HepG2 (cell line): ENCODE results near the gene ENTHD1. TPM values are rescaled to one million over a fixed set of nuclear protein-coding genes. Genes with fewer than 3 reads are reported as not detected.

Experiments
- ATAC-seq: fragments of 200-7000 bp; cut with Tn5 transposase; 3 replicates; pipeline ENCODE4 v1.9.1; 2020; ENCODE audit warnings: mild to moderate bottlenecking, moderate library complexity
- BruUV-seq: library from RNA; stranded (reverse); fragments of 400-500 nt; replicated peaks from 2 replicates; lab custom pipeline; 2021; lab: Mats Ljungman, UMichigan
- CTCF ChIA-PET: fragments of 300-600 bp; formaldehyde crosslinking; extraction: SDS; loops from one replicate; lab custom pipeline; 2021; ENCODE audit warnings: low total read pairs, inconsistent platforms, low intra/inter-chr PET ratio; lab: Yijun Ruan, JAX
- POLR2A ChIA-PET: fragments of 350-600 bp; sonication (Branson Sonifier 250); formaldehyde crosslinking; loops from one replicate; lab custom pipeline; 2020; ENCODE audit warnings: antibody characterized with exemption, inconsistent platforms; lab: Yijun Ruan, JAX
- DNase-seq: peaks from one replicate; pipeline ENCODE4 v3.0.0-alpha.2; 2015; ENCODE audit warnings: low spot score
- FAIRE-seq: peaks from 3 replicates; lab custom pipeline; 2011; peaks lifted over from hg19 to GRCh38; lab: Jason Lieb, UNC
- H2AFZ ChIP-seq: one replicate; pipeline ENCODE4 v1.6.1; 2011; ENCODE audit warnings: low read length, inconsistent platforms
- H3K27ac ChIP-seq: fragments of 300-600 bp; 3 replicates; pipeline ENCODE4 v1.8.0; 2011; ENCODE audit warnings: mixed run types, mild to moderate bottlenecking, mixed read lengths, low read length, inconsistent platforms; ENCODE audit not compliant: insufficient read depth; ENCODE audit errors: extremely low read length
- H3K27me3 ChIP-seq, 2 experiments: fragments of 200-600 bp in 1 of 2; 2 replicates in 1 of 2; 3 replicates in 1 of 2; pipeline versions ENCODE4 v1.6.0 to v1.8.0; 2011; ENCODE audit warnings: low read length in 2 of 2, mild to moderate bottlenecking in 2 of 2, moderate library complexity in 2 of 2, inconsistent platforms in 1 of 2; ENCODE audit not compliant: insufficient read depth in 2 of 2, control insufficient read depth in 1 of 2
- H3K36me3 ChIP-seq, 2 experiments: fragments of 200-600 bp in 1 of 2; replicated peaks in 1 of 2; 2 replicates in 1 of 2; 3 replicates in 1 of 2; pipeline versions ENCODE4 v1.5.1 to v1.8.0; 2011; ENCODE audit warnings: low read length in 2 of 2, inconsistent platforms in 1 of 2; ENCODE audit not compliant: insufficient read depth in 2 of 2, control insufficient read depth in 1 of 2
- H3K4me1 ChIP-seq: 2 replicates; pipeline ENCODE4 v1.5.1; 2012; ENCODE audit warnings: low read length, inconsistent platforms; ENCODE audit not compliant: insufficient read depth
- H3K4me2 ChIP-seq: 2 replicates; pipeline ENCODE4 v1.6.0; 2011; ENCODE audit warnings: low read depth, low read length, inconsistent platforms
- H3K4me3 ChIP-seq, 3 experiments: fragments of 200-600 bp in 1 of 3; sonication (generic), shearing (Covaris generic) in 1 of 3; replicated peaks in 1 of 3; 2 replicates each; pipeline ENCODE4 v1.5.1; 2011 to 2016; ENCODE audit warnings: low read length in 3 of 3, inconsistent platforms in 2 of 3, low read depth in 2 of 3, mild to moderate bottlenecking in 2 of 3, control low read depth in 1 of 3, mixed read lengths in 1 of 3; ENCODE audit not compliant: insufficient read depth in 1 of 3
- H3K79me2 ChIP-seq: one replicate; pipeline ENCODE4 v1.6.1; 2011; ENCODE audit warnings: low read length, inconsistent platforms; ENCODE audit not compliant: insufficient read depth
- H3K9ac ChIP-seq: 2 replicates; pipeline ENCODE4 v1.6.0; 2011; ENCODE audit warnings: mild to moderate bottlenecking, low read depth, low read length, inconsistent platforms; ENCODE audit not compliant: insufficient read depth
- H3K9me3 ChIP-seq: 2 replicates; pipeline ENCODE4 v1.5.1; 2012; ENCODE audit warnings: mild to moderate bottlenecking, low read length
- H4K20me1 ChIP-seq: 2 replicates; pipeline ENCODE4 v1.6.0; 2011; ENCODE audit warnings: inconsistent platforms, mild to moderate bottlenecking, low read length, moderate library complexity; ENCODE audit not compliant: insufficient read depth
- FOXA3 ChIP-seq: IDR thresholded peaks from 2 replicates; pipeline ENCODE4 v1.6.1; 2016; ENCODE audit warnings: missing genetic modification reagents, missing compliant biosample characterization
- FOXP1 ChIP-seq, 2 experiments: fragments of 450-650 bp in 1 of 2; IDR thresholded peaks; 2 replicates each; pipeline ENCODE4 v1.6.1; 2017 to 2018; ENCODE audit warnings: antibody characterized with exemption in 1 of 2
- GZF1 ChIP-seq: sonication (generic); formaldehyde crosslinking; IDR thresholded peaks from 2 replicates; pipeline ENCODE4 v1.5.1; 2020; ENCODE audit warnings: mild to moderate bottlenecking, missing genetic modification reagents
- NCOA2 ChIP-seq: sonication (generic); formaldehyde crosslinking; IDR thresholded peaks from 2 replicates; pipeline ENCODE4 v1.8.0; 2022; ENCODE audit warnings: inconsistent platforms
- NFE2L1 ChIP-seq: sonication (generic); formaldehyde crosslinking; IDR thresholded peaks from 2 replicates; pipeline ENCODE4 v1.4.0; 2020; ENCODE audit warnings: missing genetic modification reagents, mild to moderate bottlenecking, borderline replicate concordance
- RARA ChIP-seq: IDR thresholded peaks from 2 replicates; pipeline ENCODE4 v1.6.1; 2016; ENCODE audit warnings: missing genetic modification reagents, missing compliant biosample characterization
- SOX5 ChIP-seq: IDR thresholded peaks from 2 replicates; pipeline ENCODE4 v1.6.1; 2016; ENCODE audit warnings: borderline replicate concordance
- UBTF ChIP-seq: sonication (generic); formaldehyde crosslinking; IDR thresholded peaks from 2 replicates; pipeline ENCODE4 v1.4.0; 2020; ENCODE audit warnings: mild to moderate bottlenecking, missing genetic modification reagents
- ZBTB25 ChIP-seq: IDR thresholded peaks from 2 replicates; pipeline ENCODE4 v1.6.1; 2018; ENCODE audit warnings: missing genetic modification reagents
- ZNF570 ChIP-seq: sonication (generic); formaldehyde crosslinking; IDR thresholded peaks from 2 replicates; pipeline ENCODE4 v1.4.0; 2020; ENCODE audit warnings: mild to moderate bottlenecking, missing genetic modification reagents, borderline replicate concordance
- WGBS: methylation state at CpG from one replicate; pipeline ENCODE4 v1.1.6; 2017; ENCODE audit warnings: low lambda C conversion rate; 5-methylcytosine and 5-hydroxymethylcytosine counted together
- in situ Hi-C: cut with HindIII; loops from 2 replicates; pipeline ENCODE4 v1.10.0; 2017; ENCODE audit warnings: low pct_unique_long_range_greater_than_20kb; ENCODE audit not compliant: extremely low pct_ligation_motif_present
- intact Hi-C: fragments of 100-400 bp; cut with micrococcal nuclease; formaldehyde crosslinking; loops from one replicate; pipeline ENCODE4 v1.10.0; 2022; ENCODE audit not compliant: unreplicated experiment
- polyA plus RNA-seq, 8 experiments: library from polyadenylated mRNA; depleted of rRNA in 3 of 8; stranded (reverse) in 7 of 8; unstranded in 1 of 8; fragments of >200 nt; fragmentation: Illumina TruSeq in 4 of 8; extraction: Trizol in 4 of 8; gene quantifications; 2 replicates each; pipeline versions ENCODE4 v1.2.1 to v1.2.3, GENCODE V29; 2011 to 2016; ENCODE audit warnings: low read depth in 4 of 8, missing spikeins in 1 of 8, mixed read lengths in 1 of 8; ENCODE audit not compliant: insufficient read depth in 1 of 8
- total RNA-seq, 5 experiments: library from RNA; depleted of rRNA; stranded (reverse); fragments of >200 nt; fragmentation: Illumina TruSeq; extraction: Trizol; gene quantifications; 2 replicates each; pipeline ENCODE4 v1.2.3, GENCODE V29; 2016; ENCODE audit warnings: low read depth in 1 of 5
- TF ChIP-seq, protein P1 (sequence below): IDR thresholded peaks from 2 replicates; pipeline ENCODE4 v1.6.1; 2016; ENCODE audit warnings: low read depth, missing genetic modification reagents, missing compliant biosample characterization
- TF ChIP-seq, protein P2 (sequence below): sonication (generic); formaldehyde crosslinking; IDR thresholded peaks from 2 replicates; pipeline ENCODE4 v1.5.0; 2020; ENCODE audit warnings: missing genetic modification reagents

Gene ENTHD1
- total and polyA plus RNA-seq, 2 of the 13 experiments (the other 11 are each of a cell fraction or from before 2014, with no cell fraction given), result not detected

- TF ChIP-seq, protein P1, sequence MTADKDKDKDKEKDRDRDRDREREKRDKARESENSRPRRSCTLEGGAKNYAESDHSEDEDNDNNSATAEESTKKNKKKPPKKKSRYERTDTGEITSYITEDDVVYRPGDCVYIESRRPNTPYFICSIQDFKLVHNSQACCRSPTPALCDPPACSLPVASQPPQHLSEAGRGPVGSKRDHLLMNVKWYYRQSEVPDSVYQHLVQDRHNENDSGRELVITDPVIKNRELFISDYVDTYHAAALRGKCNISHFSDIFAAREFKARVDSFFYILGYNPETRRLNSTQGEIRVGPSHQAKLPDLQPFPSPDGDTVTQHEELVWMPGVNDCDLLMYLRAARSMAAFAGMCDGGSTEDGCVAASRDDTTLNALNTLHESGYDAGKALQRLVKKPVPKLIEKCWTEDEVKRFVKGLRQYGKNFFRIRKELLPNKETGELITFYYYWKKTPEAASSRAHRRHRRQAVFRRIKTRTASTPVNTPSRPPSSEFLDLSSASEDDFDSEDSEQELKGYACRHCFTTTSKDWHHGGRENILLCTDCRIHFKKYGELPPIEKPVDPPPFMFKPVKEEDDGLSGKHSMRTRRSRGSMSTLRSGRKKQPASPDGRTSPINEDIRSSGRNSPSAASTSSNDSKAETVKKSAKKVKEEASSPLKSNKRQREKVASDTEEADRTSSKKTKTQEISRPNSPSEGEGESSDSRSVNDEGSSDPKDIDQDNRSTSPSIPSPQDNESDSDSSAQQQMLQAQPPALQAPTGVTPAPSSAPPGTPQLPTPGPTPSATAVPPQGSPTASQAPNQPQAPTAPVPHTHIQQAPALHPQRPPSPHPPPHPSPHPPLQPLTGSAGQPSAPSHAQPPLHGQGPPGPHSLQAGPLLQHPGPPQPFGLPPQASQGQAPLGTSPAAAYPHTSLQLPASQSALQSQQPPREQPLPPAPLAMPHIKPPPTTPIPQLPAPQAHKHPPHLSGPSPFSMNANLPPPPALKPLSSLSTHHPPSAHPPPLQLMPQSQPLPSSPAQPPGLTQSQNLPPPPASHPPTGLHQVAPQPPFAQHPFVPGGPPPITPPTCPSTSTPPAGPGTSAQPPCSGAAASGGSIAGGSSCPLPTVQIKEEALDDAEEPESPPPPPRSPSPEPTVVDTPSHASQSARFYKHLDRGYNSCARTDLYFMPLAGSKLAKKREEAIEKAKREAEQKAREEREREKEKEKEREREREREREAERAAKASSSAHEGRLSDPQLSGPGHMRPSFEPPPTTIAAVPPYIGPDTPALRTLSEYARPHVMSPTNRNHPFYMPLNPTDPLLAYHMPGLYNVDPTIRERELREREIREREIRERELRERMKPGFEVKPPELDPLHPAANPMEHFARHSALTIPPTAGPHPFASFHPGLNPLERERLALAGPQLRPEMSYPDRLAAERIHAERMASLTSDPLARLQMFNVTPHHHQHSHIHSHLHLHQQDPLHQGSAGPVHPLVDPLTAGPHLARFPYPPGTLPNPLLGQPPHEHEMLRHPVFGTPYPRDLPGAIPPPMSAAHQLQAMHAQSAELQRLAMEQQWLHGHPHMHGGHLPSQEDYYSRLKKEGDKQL, result no peak
- TF ChIP-seq GZF1 (CRISPR knock-in tag), result no peak
- no peak for TF ChIP-seq ZBTB25 (CRISPR knock-in tag)
- TF ChIP-seq, all 625 proteins: peak for 0
These were observed 49.1 kb upstream of the ENTHD1 start (continued) for GRCh38 chr22:39942439-39943230.

- H3K27me3 ChIP-seq, result peaks cover 0 to 25% of the 10 kb centered on the region in 2 experiments; a peak in 2 of 5 replicates
- H3K9ac ChIP-seq, result no peak overlapping the region
- H2AFZ ChIP-seq, result no peak overlapping the region
- ATAC-seq (no peak), FAIRE-seq (no peak), DNase-seq (peak; percentile 45)
- 0% methylated on average over 2 of the region's 2 CpGs for WGBS
- H4K20me1 ChIP-seq, result no peaks in the 10 kb centered on the region
- ChIA-PET CTCF (no interaction called here), POLR2A (no interaction called here)
- no peaks in the 10 kb centered on the region for H3K9me3 ChIP-seq
- H3K4me3 ChIP-seq, result no peak overlapping the region
- no peak overlapping the region for H3K4me2 ChIP-seq
- H3K79me2 ChIP-seq, result no peaks in the 10 kb centered on the region
- H3K27ac ChIP-seq, result no peak overlapping the region
- in situ Hi-C loops (no loop called here), intact Hi-C loops (no loop called here)
- no peaks in the 10 kb centered on the region for H3K36me3 ChIP-seq
- H3K4me1 ChIP-seq, result peaks cover 17% of the 10 kb centered on the region
- no TSS peak for BruUV-seq
- peak; percentile 25; the same call in 1 of the 2 replicates for TF ChIP-seq FOXA3
- TF ChIP-seq NFE2L1 (CRISPR knock-in tag), result no peak
- peak; percentile 46; the same call in 1 of the 2 replicates for TF ChIP-seq NCOA2 (CRISPR knock-in tag)
- peak; percentile 71; the same call in 1 of the 2 replicates for TF ChIP-seq SOX5 (CRISPR knock-in tag)
- TF ChIP-seq, protein P2, sequence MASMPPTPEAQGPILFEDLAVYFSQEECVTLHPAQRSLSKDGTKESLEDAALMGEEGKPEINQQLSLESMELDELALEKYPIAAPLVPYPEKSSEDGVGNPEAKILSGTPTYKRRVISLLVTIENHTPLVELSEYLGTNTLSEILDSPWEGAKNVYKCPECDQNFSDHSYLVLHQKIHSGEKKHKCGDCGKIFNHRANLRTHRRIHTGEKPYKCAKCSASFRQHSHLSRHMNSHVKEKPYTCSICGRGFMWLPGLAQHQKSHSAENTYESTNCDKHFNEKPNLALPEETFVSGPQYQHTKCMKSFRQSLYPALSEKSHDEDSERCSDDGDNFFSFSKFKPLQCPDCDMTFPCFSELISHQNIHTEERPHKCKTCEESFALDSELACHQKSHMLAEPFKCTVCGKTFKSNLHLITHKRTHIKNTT (CRISPR knock-in tag), result no peak
- TF ChIP-seq UBTF, result no peak
- TF ChIP-seq FOXP1 (IDR thresholded peaks at IDR 0.05), result no peak
- peak; percentile 52; the same call in 1 of the 2 replicates for TF ChIP-seq FOXP1 (CRISPR knock-in tag; IDR thresholded peaks at IDR 0.05)
- TF ChIP-seq RARA (CRISPR knock-in tag), result 0 out of 2 replicates have a peak, but pooled peaks have one; percentile 24
- no peak for TF ChIP-seq ZNF570
These were observed 48.0 kb upstream of the ENTHD1 start for GRCh38 chr22:39941601-39942000.
